Measurements from ENCODE around the gene STK11IP. TPM values are rescaled to one million over a fixed set of nuclear protein-coding genes. Genes with fewer than 3 reads are reported as not detected.

STK11IP gene
- total and polyA plus RNA-seq, 10 of the 15 experiments (the other 5 are each of a cell fraction or from before 2014, with no cell fraction given) = 0.42 to 24.0 (median 11.4) TPM

- H3K27me3 ChIP-seq (replicated peaks in 1 of 2; ENCODE audit: control insufficient read depth in 2 of 2, insufficient read depth in 2 of 2, low read length in 1 of 2) = no peaks in the 10 kb centered on the region
- intact Hi-C loops (cut with micrococcal nuclease; ENCODE audit: unreplicated experiment) = no loop called here
- in situ Hi-C loops (cut with MboI) = no loop called here
These were observed 46.2 kb downstream of the STK11IP start for GRCh38 chr2:219643788-219644398.

More at GRCh38 chr2:219643788-219644398, 46.2 kb downstream of the STK11IP start:
- POLR2A ChIA-PET = interaction anchor here (1.8 kb wide), 1 partner anchor 47 kb away, joined by 4 read pairs; the partner anchor contains the start of gene STK11IP
- H3K4me3 ChIP-seq = no peak overlapping the region
- no peaks in the 10 kb centered on the region for H3K79me2 ChIP-seq (ENCODE audit: control insufficient read depth, insufficient read depth, low read length)
- DNase-seq (ENCODE audit: low read depth, low spot score) = no peak
- no peak overlapping the region for H3K27ac ChIP-seq (ENCODE audit: control insufficient read depth, insufficient read depth)
- no peak for FAIRE-seq
- RAD21 ChIA-PET (ENCODE audit: unreplicated experiment) = interaction anchor here (1.1 to 1.3 kb wide), 2 partner anchors 41 to 44 kb away, joined by 3 to 5 read pairs; no protein-coding TSS in a partner anchor
- H4K20me1 ChIP-seq (ENCODE audit: control insufficient read depth, insufficient read depth) = no peaks in the 10 kb centered on the region
- no peak for TF ChIP-seq NFIC (IDR thresholded peaks at IDR 0.05; ENCODE audit: low read depth, low read length)
- no peak for TF ChIP-seq EGR1 (IDR thresholded peaks at IDR 0.05; ENCODE audit: borderline replicate concordance in 1 of 2, low read depth in 2 of 2, low read length in 2 of 2)
- TF ChIP-seq, protein P1, sequence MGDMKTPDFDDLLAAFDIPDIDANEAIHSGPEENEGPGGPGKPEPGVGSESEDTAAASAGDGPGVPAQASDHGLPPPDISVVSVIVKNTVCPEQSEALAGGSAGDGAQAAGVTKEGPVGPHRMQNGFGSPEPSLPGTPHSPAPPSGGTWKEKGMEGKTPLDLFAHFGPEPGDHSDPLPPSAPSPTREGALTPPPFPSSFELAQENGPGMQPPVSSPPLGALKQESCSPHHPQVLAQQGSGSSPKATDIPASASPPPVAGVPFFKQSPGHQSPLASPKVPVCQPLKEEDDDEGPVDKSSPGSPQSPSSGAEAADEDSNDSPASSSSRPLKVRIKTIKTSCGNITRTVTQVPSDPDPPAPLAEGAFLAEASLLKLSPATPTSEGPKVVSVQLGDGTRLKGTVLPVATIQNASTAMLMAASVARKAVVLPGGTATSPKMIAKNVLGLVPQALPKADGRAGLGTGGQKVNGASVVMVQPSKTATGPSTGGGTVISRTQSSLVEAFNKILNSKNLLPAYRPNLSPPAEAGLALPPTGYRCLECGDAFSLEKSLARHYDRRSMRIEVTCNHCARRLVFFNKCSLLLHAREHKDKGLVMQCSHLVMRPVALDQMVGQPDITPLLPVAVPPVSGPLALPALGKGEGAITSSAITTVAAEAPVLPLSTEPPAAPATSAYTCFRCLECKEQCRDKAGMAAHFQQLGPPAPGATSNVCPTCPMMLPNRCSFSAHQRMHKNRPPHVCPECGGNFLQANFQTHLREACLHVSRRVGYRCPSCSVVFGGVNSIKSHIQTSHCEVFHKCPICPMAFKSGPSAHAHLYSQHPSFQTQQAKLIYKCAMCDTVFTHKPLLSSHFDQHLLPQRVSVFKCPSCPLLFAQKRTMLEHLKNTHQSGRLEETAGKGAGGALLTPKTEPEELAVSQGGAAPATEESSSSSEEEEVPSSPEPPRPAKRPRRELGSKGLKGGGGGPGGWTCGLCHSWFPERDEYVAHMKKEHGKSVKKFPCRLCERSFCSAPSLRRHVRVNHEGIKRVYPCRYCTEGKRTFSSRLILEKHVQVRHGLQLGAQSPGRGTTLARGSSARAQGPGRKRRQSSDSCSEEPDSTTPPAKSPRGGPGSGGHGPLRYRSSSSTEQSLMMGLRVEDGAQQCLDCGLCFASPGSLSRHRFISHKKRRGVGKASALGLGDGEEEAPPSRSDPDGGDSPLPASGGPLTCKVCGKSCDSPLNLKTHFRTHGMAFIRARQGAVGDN (IDR thresholded peaks at IDR 0.05) = no peak
- TF ChIP-seq PKNOX1 (IDR thresholded peaks at IDR 0.05) = 0 out of 2 replicates have a peak, but pooled peaks have one; percentile 29
- TF ChIP-seq BRCA1 (IDR thresholded peaks at IDR 0.05; ENCODE audit: low read depth, low read length) = no peak
- no peak for TF ChIP-seq RBBP5 (conservative IDR thresholded peaks at IDR 0.05)
- no peaks in the 10 kb centered on the region for H3K9me3 ChIP-seq (replicated peaks; ENCODE audit: control insufficient read depth, insufficient read depth, low read length)
- peaks cover 13% of the 10 kb centered on the region for H3K4me1 ChIP-seq (ENCODE audit: control insufficient read depth, insufficient read depth, low read length)
- WGBS (ENCODE audit: insufficient coverage, insufficient replicate concordance, low lambda C conversion rate, missing lambda C conversion rate) = 69% methylated on average over 14 of the region's 14 CpGs
- H2AFZ ChIP-seq (ENCODE audit: control insufficient read depth, low read depth, low read length) = no peak overlapping the region
- SMC1A ChIA-PET (ENCODE audit: uncharacterized antibody, unreplicated experiment) = interaction anchor here (1.3 to 3.0 kb wide), 3 partner anchors 31 to 102 kb away, joined by 3 to 17 read pairs (median 12); no protein-coding TSS in a partner anchor
- CTCF ChIA-PET = interaction anchor here (1.2 to 6.0 kb wide), 6 partner anchors 8 to 102 kb away, joined by 4 to 68 read pairs (median 16); partner anchors contain the start of genes CHPF, STK11IP and TMEM198
- H3K9ac ChIP-seq (ENCODE audit: control insufficient read depth, insufficient read depth, low read length) = no peak overlapping the region
- no TSS peak for BruUV-seq (replicated peaks)
- H3K36me3 ChIP-seq (ENCODE audit: control insufficient read depth in 2 of 2, insufficient read depth in 2 of 2, low read length in 1 of 2) = no peaks in the 10 kb centered on the region
- ATAC-seq = no peak
- H3K4me2 ChIP-seq (ENCODE audit: control insufficient read depth, insufficient read depth) = no peak overlapping the region
